Transverse colon (tissue), 4 donors: ENCODE data around the gene ABHD16A.

Experiments
- CTCF ChIP-seq, 5 experiments: fragments of 200-600 bp in 3 of 5; fragments of 450-650 bp in 2 of 5; sonication (generic) in 3 of 5; IDR thresholded peaks; 1 replicate in 2 of 5; 2 replicates in 3 of 5; pipeline ENCODE4 v1.5.1; 2016 to 2017; ENCODE audit warnings: antibody characterized with exemption in 5 of 5, inconsistent platforms in 3 of 5, mild to moderate bottlenecking in 2 of 5, moderate library complexity in 1 of 5
- EP300 ChIP-seq: sonication (generic); formaldehyde crosslinking; IDR thresholded peaks from one replicate; pipeline ENCODE4 v1.6.1; 2017; ENCODE audit warnings: antibody characterized with exemption, low read depth
- POLR2A ChIP-seq: fragments of 450-650 bp; IDR thresholded peaks from one replicate; pipeline ENCODE4 v1.6.1; 2016; ENCODE audit warnings: antibody characterized with exemption, mild to moderate bottlenecking, moderate library complexity
- POLR2AphosphoS5 ChIP-seq, 3 donors: sonication (generic); formaldehyde crosslinking; IDR thresholded peaks; one replicate each; pipeline ENCODE4 v1.6.1; 2016; ENCODE audit warnings: antibody characterized with exemption in 3 of 3

GRCh38 chr6:31686483-31686882 is 16.6 kb downstream of the ABHD16A start:
- TF ChIP-seq POLR2A (no peak), CTCF (IDR thresholded peaks at IDR 0.05) (no peak), POLR2AphosphoS5 (IDR thresholded peaks at IDR 0.05) (no peak), EP300 (no peak)
